H9 (cell line): Measurements from ENCODE around the gene IL25. TPM values are rescaled to one million over a fixed set of nuclear protein-coding genes. Genes with fewer than 3 reads are reported as not detected.

Experiments
- DNase-seq: peaks from one replicate; pipeline ENCODE4 v3.0.0-alpha.2; 2017
- H2AFZ ChIP-seq: one replicate; pipeline ENCODE4 v1.6.1; 2013; ENCODE audit warnings: mild to moderate bottlenecking, low read length, control low read depth, moderate library complexity
- H2AK5ac ChIP-seq: 2 replicates; pipeline ENCODE4 v1.6.1; 2013; ENCODE audit warnings: low read length, control low read depth, mixed read lengths; ENCODE audit not compliant: insufficient read length
- H2BK120ac ChIP-seq: one replicate; pipeline ENCODE4 v1.6.1; 2013; ENCODE audit warnings: low read depth, mild to moderate bottlenecking, low read length, control low read depth, inconsistent platforms; ENCODE audit not compliant: poor library complexity, severe bottlenecking
- H2BK12ac ChIP-seq: 2 replicates; pipeline ENCODE4 v1.6.1; 2013; ENCODE audit warnings: low read length, control low read depth, mixed read lengths, low read depth; ENCODE audit not compliant: insufficient read length
- H2BK15ac ChIP-seq: 2 replicates; pipeline ENCODE4 v1.6.1; 2013; ENCODE audit warnings: low read depth, low read length, control low read depth
- H2BK20ac ChIP-seq: one replicate; pipeline ENCODE4 v1.6.1; 2013; ENCODE audit warnings: low read depth, mild to moderate bottlenecking, low read length, control low read depth, inconsistent platforms; ENCODE audit not compliant: poor library complexity, severe bottlenecking
- H2BK5ac ChIP-seq: 2 replicates; pipeline ENCODE4 v1.6.1; 2013; ENCODE audit warnings: low read length, control low read depth, mixed read lengths; ENCODE audit not compliant: insufficient read length
- H3K14ac ChIP-seq: 2 replicates; pipeline ENCODE4 v1.6.1; 2013; ENCODE audit warnings: low read length, control low read depth; ENCODE audit not compliant: insufficient read depth
- H3K18ac ChIP-seq: 2 replicates; pipeline ENCODE4 v1.6.1; 2013; ENCODE audit warnings: low read depth, mild to moderate bottlenecking, mixed read lengths, low read length, control low read depth; ENCODE audit not compliant: insufficient read length
- H3K23ac ChIP-seq: 2 replicates; pipeline ENCODE4 v1.6.1; 2013; ENCODE audit warnings: low read length, control low read depth, mixed read lengths, low read depth; ENCODE audit not compliant: insufficient read length
- H3K23me2 ChIP-seq: 2 replicates; pipeline ENCODE4 v1.6.1; 2013; ENCODE audit warnings: low read depth, mild to moderate bottlenecking, mixed read lengths, low read length, control low read depth; ENCODE audit not compliant: insufficient read length, poor library complexity, severe bottlenecking
- H3K27ac ChIP-seq: 2 replicates; pipeline ENCODE4 v1.5.1; 2013; ENCODE audit warnings: low read length, control low read depth, mixed read lengths, low read depth; ENCODE audit not compliant: insufficient read length
- H3K27me3 ChIP-seq: 2 replicates; pipeline ENCODE4 v1.6.1; 2013; ENCODE audit warnings: low read length, control low read depth, inconsistent platforms; ENCODE audit not compliant: insufficient read depth
- H3K4ac ChIP-seq: 2 replicates; pipeline ENCODE4 v1.6.1; 2013; ENCODE audit warnings: low read depth, mild to moderate bottlenecking, control low read depth, inconsistent platforms, low read length, moderate library complexity
- H3K4me1 ChIP-seq: 2 replicates; pipeline ENCODE4 v1.6.1; 2013; ENCODE audit warnings: low read length, control low read depth, inconsistent platforms; ENCODE audit not compliant: insufficient read depth
- H3K4me2 ChIP-seq: 2 replicates; pipeline ENCODE4 v1.6.1; 2013; ENCODE audit warnings: low read length, control low read depth, mixed read lengths; ENCODE audit not compliant: insufficient read length, insufficient read depth
- H3K56ac ChIP-seq: 2 replicates; pipeline ENCODE4 v1.6.1; 2013; ENCODE audit warnings: low read depth, mild to moderate bottlenecking, mixed read lengths, low read length, control low read depth; ENCODE audit not compliant: insufficient read length
- H3K79me1 ChIP-seq: 2 replicates; pipeline ENCODE4 v1.6.1; 2013; ENCODE audit warnings: low read depth, mild to moderate bottlenecking, moderate library complexity, low read length, control low read depth, inconsistent platforms; ENCODE audit not compliant: insufficient read depth, poor library complexity, severe bottlenecking
- H3K79me2 ChIP-seq: 2 replicates; pipeline ENCODE4 v1.6.1; 2013; ENCODE audit warnings: low read length, control low read depth, inconsistent platforms; ENCODE audit not compliant: insufficient read depth
- H3K9ac ChIP-seq: 2 replicates; pipeline ENCODE4 v1.6.1; 2013; ENCODE audit warnings: low read length, control low read depth, mixed read lengths; ENCODE audit not compliant: insufficient read length; ENCODE audit errors: extremely low read depth
- H3K9me3 ChIP-seq: one replicate; pipeline ENCODE4 v1.6.1; 2013; ENCODE audit warnings: low read depth, low read length, inconsistent platforms; ENCODE audit not compliant: control insufficient read depth
- H3T11ph ChIP-seq: one replicate; pipeline ENCODE4 v1.6.1; 2013; ENCODE audit warnings: mild to moderate bottlenecking, low read length, control low read depth, inconsistent platforms
- H4K20me1 ChIP-seq: one replicate; pipeline ENCODE4 v1.6.1; 2013; ENCODE audit not compliant: control insufficient read depth, insufficient read length, insufficient read depth
- H4K5ac ChIP-seq: 2 replicates; pipeline ENCODE4 v1.6.1; 2013; ENCODE audit warnings: low read depth, mild to moderate bottlenecking, mixed read lengths, low read length, control low read depth; ENCODE audit not compliant: insufficient read length
- H4K8ac ChIP-seq: replicated peaks from 2 replicates; pipeline ENCODE4 v1.6.1; 2013; ENCODE audit warnings: low read length, control low read depth, mixed read lengths, low read depth; ENCODE audit not compliant: insufficient read length
- H4K91ac ChIP-seq: 2 replicates; pipeline ENCODE4 v1.6.1; 2013; ENCODE audit warnings: low read depth, mild to moderate bottlenecking, moderate library complexity, mixed read lengths, low read length, control low read depth; ENCODE audit not compliant: insufficient read length
- H3K27ac Mint-ChIP-seq, 3 experiments: 2 replicates in 2 of 3; 3 replicates in 1 of 3; pipeline ENCODE4 v1.8.0; 2020 to 2021; ENCODE audit warnings: mixed read lengths in 3 of 3, mild to moderate bottlenecking in 1 of 3, moderate library complexity in 1 of 3
- H3K27me3 Mint-ChIP-seq: 2 replicates; pipeline ENCODE4 v1.8.0; 2021; ENCODE audit warnings: low read depth, mild to moderate bottlenecking, moderate library complexity, mixed read lengths
- H3K36me3 Mint-ChIP-seq, 3 experiments: 2 replicates in 2 of 3; 3 replicates in 1 of 3; pipeline ENCODE4 v1.8.0; 2020 to 2021; ENCODE audit warnings: low read depth in 3 of 3, mixed read lengths in 3 of 3; ENCODE audit not compliant: insufficient read depth in 1 of 3
- H3K4me1 Mint-ChIP-seq, 2 experiments: 2 replicates each; pipeline ENCODE4 v1.8.0; 2020; ENCODE audit warnings: mixed read lengths in 2 of 2
- H3K4me3 Mint-ChIP-seq, 2 experiments: 2 replicates in 1 of 2; 3 replicates in 1 of 2; pipeline ENCODE4 v1.8.0; 2020 to 2021; ENCODE audit warnings: mild to moderate bottlenecking in 2 of 2, mixed read lengths in 2 of 2, moderate library complexity in 1 of 2
- H3K9me3 Mint-ChIP-seq, 2 experiments: 2 replicates in 1 of 2; 3 replicates in 1 of 2; pipeline ENCODE4 v1.8.0; 2020; ENCODE audit warnings: mild to moderate bottlenecking in 2 of 2, mixed read lengths in 2 of 2, moderate library complexity in 1 of 2
- WGBS: extraction: QIAGEN DNeasy Blood & Tissue Kit; methylation state at CpG from one replicate; pipeline ENCODE4 v1.1.7; 2013; ENCODE audit warnings: missing lambda C conversion rate, low lambda C conversion rate, mixed read lengths; ENCODE audit not compliant: insufficient read length; ENCODE audit errors: extremely low coverage; 5-methylcytosine and 5-hydroxymethylcytosine counted together
- total RNA-seq: library from RNA; stranded (reverse); gene quantifications from 2 replicates; pipeline ENCODE4 v1.2.1, GENCODE V29; 2021
- TF ChIP-seq, protein P1 (sequence below): fragments of 200-600 bp; sonication (generic); conservative IDR thresholded peaks from 3 replicates; pipeline ENCODE4 v1.8.0; 2021; ENCODE audit warnings: antibody characterized with exemption, mild to moderate bottlenecking

IL25 gene
- total RNA-seq, 1 experiment from 2014 or later, result not detected

- Mint-ChIP-seq H3K27me3 (peaks cover 75% of the 10 kb centered on the region), H3K4me3 (no peak overlapping the region)
- no peak overlapping the region for H3K23ac ChIP-seq
These were observed 744 bp upstream of the IL25 start for GRCh38 chr14:23371865-23372264.

More at GRCh38 chr14:23371865-23372264, 744 bp upstream of the IL25 start:
- Histone ChIP-seq H3K4me2 (no peak overlapping the region), H2BK20ac (no peak overlapping the region), H3K14ac (no peak overlapping the region), H3K79me1 (no peaks in the 10 kb centered on the region), H2BK5ac (no peak overlapping the region), H3K18ac (no peak overlapping the region), H4K20me1 (no peaks in the 10 kb centered on the region), H3K27me3 (no peaks in the 10 kb centered on the region; the same call in 1 of the 2 replicates), H3K56ac (no peak overlapping the region), H3K9me3 (no peaks in the 10 kb centered on the region), H3K79me2 (no peaks in the 10 kb centered on the region), H3K4ac (no peak overlapping the region), H4K91ac (no peak overlapping the region), H3K9ac (no peak overlapping the region), H2BK15ac (no peak overlapping the region), H2AK5ac (no peak overlapping the region), H2BK120ac (no peak overlapping the region), H3K23me2 (peaks cover under 1% of the 10 kb centered on the region), H3T11ph (no peak overlapping the region), H4K8ac (no peak overlapping the region), H3K4me1 (no peaks in the 10 kb centered on the region), H2BK12ac (no peak overlapping the region), H2AFZ (no peak overlapping the region), H4K5ac (no peak overlapping the region), H3K27ac (no peak overlapping the region)
- H3K9me3 Mint-ChIP-seq, result 0 out of 5 replicates have a peak, but pooled peaks cover 0 to 1% of the 10 kb centered on the region in 2 experiments
- H3K36me3 Mint-ChIP-seq, result no peaks in the 10 kb centered on the region; a peak in 1 of 7 replicates
- WGBS, result no CpG with 5 or more reads among the region's 1 CpG
- no peak overlapping the region for H3K27ac Mint-ChIP-seq
- TF ChIP-seq, protein P1, sequence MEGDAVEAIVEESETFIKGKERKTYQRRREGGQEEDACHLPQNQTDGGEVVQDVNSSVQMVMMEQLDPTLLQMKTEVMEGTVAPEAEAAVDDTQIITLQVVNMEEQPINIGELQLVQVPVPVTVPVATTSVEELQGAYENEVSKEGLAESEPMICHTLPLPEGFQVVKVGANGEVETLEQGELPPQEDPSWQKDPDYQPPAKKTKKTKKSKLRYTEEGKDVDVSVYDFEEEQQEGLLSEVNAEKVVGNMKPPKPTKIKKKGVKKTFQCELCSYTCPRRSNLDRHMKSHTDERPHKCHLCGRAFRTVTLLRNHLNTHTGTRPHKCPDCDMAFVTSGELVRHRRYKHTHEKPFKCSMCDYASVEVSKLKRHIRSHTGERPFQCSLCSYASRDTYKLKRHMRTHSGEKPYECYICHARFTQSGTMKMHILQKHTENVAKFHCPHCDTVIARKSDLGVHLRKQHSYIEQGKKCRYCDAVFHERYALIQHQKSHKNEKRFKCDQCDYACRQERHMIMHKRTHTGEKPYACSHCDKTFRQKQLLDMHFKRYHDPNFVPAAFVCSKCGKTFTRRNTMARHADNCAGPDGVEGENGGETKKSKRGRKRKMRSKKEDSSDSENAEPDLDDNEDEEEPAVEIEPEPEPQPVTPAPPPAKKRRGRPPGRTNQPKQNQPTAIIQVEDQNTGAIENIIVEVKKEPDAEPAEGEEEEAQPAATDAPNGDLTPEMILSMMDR, result no peak
- peaks cover 10 to 16% of the 10 kb centered on the region in 2 experiments for H3K4me1 Mint-ChIP-seq
- no peak for DNase-seq
